ENCODE measurements around the gene ARFRP1.

The ARFRP1 gene

DNA sequence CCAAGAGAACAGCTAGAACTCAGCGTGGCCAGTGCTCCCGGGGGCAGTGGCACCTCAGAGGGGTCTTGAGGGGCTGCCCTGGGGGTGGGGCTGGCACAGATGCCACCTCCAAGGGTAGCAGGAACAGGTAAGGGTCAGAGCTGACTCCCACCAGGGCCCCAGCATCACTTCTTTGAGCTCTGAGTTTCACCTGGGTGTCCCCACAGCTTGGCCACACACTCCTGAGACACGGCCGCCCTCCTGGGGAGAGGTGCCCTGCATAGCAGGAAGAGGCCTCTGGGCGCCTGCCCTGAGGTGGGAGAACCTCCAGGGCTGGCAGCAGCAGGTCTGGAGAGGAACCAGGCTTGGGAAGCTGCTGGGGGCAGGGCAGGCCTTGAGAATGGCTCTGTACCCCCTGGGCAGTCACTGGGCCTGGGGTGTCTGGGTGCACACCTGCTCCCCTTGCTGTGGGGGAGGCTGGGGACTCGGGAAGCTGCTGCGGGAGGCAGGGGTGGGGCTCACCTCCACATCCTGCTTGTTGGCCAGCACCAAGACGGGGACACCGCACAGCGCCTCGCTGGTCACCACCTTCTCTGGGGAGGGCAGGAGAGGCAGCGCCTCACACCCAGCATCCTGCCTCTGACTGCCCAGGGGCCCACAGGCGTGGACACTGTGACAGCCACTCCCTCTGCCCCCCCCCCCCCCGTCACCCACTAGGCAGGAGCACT, 6.3 kb downstream of the ARFRP1 start:
- DNase-seq: no peak

DNA sequence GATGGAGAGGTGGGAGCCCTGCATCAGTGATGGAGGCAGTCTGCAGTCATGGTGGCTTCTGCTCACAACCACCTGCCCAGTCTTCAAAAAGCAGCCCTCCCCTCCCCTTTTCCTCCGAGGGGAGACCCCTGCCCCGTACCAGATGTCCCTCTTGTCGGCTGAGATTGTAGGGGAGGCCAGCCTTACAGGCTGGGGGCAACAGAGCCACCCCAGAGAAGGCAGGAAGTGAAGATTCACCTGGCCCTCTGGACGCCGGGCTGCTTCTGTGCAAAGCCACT, 6.8 kb downstream of the ARFRP1 start:
- DNase-seq: no peak

DNA sequence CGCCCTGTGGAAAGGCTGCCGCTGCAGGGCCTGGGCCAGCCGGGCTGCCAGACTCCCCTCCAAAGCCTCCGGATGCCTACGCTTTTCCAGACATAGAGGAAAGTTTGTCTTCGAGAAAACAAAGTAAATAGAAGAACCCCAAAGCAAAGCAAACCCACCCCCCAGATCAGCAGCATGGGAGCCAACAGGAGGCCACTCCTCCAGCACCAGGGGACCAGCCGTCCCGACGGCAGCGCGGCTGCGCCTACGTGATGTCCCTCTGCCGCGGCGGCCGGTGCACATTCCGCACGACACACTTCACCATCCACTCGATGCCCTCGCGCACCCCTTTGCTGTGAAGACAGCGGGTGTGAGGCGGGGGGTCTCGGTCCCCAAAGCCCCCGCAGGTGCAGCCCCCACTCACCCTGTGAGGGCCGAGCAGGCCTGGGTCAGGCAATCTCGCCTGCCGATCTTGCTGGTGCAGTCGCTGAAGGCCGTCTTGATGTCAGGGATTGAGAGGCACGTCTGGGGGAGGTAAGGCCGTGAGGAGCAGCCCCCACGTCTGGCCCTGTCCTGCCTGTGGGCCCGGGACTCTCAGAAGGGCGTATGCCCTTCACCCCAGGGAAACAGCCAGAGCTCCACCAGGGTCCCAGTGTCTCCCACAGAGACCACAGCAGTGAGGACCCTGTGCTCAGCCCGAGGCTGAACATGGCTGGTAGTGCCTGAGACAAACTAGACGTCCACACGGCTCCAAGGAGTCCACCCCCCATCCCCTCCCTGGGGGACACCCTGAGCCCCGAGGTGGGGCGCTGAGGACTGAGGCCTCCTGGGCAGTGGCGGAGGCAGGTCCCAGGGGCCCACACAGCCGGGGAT, 7.4 kb downstream of the ARFRP1 start:
- DNase-seq: no peak

DNA sequence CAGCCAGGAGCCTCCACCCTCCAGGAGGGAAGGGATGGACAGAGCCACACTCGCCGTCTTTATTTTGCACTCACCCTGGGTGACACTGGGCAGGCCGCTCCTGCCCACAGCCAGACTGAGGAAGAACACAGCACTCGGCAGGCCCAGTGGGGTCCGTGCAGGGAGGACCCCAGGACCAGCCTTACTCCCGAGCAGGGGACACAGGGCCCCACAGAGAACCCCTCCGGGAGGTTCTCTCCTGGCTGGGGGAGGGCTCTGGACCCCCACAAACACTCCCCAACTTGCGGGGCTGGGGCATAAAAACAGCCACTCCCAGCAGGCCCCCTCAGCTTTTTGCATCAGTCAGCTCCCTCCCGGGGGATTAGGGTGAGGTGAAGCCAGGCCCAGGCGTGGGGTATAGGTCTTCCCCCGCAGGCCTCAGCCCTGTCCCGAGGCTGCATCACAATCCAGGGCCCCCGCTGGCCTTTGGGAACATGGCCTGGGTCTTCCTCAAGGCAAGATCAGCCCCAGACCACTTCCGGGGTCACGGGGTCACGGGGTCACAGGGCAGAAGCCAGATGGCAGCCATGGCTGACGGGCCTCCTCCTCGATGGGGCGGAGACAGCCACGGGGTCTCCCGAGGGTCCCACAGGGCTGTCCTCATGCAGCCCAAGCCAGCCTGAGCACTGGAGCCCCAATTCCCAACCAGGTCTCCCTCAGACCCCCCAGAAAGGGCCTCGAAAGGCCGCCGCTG, 8.1 kb downstream of the ARFRP1 start:
- DNase-seq: no peak

DNA sequence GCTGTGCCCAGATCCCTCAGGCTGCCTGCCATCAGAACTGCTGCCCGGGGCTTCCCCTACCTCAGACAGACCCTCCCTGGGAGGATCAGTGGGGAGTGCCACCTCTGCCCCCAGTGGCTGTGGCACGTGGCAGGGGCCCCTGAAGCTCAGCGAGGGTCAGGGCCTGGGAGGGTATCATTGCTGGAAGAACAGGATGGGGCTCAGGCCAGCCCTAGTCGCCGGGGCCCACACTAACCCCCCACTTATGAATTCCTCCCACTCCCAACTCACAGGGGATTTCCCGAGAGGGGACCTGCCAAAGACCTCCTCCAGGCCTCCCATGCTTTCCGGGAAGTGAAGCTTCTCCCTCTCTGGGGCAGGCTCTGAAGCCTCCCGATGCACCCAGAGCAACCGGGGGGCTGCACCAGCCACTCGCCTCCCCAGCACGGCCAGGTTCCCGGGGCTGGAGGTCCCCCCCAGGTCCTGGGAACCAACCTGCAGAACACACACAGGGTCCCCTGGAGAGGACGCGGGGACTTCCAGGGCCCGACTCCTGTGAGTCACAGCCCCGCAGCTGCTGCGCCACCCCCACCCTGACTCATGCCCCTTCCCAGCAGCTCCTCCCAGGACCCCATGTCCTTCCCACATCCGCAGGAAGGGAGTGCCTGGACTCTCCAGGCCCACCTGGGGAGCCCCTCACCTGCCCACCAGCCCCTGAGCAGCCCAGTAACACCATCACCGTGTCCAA, 8.9 kb downstream of the ARFRP1 start:
- no peak for DNase-seq

DNA sequence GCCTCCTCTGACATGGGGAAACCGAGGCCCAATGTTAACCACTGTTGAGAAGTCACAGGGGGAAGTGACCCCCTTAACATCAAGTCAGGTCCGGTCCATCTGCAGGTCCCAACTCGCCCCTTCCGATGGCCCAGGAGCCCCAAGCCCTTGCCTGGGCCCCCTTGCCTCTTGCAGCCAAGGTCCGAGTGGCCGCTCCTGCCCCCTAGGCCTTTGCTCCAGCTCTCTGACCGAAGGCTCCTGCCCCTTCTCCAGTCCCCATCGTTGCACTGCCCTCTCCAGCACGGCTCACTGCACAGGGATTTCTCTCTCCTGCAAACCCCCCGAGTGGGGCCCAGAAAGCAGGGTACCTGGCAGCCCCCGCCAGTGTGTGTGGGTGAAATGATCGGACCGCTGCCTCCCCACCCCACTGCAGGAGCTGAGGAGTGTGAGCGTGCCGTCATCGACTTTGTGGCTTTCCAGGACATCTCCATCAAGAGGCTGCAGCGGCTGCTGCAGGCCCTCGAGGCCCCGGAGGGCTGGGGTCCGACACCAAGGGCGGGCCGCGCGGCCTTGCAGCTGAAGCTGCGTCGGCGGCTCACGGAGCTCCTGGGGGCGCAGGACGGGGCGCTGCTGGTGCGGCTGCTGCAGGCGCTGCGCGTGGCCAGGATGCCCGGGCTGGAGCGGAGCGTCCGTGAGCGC, 9.8 kb downstream of the ARFRP1 start:
- no peak for DNase-seq

DNA sequence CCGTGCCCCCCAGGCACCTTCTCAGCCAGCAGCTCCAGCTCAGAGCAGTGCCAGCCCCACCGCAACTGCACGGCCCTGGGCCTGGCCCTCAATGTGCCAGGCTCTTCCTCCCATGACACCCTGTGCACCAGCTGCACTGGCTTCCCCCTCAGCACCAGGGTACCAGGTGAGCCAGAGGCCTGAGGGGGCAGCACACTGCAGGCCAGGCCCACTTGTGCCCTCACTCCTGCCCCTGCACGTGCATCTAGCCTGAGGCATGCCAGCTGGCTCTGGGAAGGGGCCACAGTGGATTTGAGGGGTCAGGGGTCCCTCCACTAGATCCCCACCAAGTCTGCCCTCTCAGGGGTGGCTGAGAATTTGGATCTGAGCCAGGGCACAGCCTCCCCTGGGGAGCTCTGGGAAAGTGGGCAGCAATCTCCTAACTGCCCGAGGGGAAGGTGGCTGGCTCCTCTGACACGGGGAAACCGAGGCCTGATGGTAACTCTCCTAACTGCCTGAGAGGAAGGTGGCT, 10.4 kb downstream of the ARFRP1 start:
- no peak for DNase-seq

DNA sequence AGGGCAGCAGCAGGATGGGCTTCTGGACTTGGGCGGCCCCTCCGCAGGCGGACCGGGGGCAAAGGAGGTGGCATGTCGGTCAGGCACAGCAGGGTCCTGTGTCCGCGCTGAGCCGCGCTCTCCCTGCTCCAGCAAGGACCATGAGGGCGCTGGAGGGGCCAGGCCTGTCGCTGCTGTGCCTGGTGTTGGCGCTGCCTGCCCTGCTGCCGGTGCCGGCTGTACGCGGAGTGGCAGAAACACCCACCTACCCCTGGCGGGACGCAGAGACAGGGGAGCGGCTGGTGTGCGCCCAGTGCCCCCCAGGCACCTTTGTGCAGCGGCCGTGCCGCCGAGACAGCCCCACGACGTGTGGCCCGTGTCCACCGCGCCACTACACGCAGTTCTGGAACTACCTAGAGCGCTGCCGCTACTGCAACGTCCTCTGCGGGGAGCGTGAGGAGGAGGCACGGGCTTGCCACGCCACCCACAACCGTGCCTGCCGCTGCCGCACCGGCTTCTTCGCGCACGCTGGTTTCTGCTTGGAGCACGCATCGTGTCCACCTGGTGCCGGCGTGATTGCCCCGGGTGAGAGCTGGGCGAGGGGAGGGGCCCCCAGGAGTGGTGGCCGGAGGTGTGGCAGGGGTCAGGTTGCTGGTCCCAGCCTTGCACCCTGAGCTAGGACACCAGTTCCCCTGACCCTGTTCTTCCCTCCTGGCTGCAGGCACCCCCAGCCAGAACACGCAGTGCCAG, 11.0 kb downstream of the ARFRP1 start, which contains the start of gene TNFRSF6B:
TNFRSF6B (plus strand) TSS at position 25 of the 729 bp plus-strand sequence; CDS start at position 141, 116 bp downstream.
- no peak for DNase-seq

DNA sequence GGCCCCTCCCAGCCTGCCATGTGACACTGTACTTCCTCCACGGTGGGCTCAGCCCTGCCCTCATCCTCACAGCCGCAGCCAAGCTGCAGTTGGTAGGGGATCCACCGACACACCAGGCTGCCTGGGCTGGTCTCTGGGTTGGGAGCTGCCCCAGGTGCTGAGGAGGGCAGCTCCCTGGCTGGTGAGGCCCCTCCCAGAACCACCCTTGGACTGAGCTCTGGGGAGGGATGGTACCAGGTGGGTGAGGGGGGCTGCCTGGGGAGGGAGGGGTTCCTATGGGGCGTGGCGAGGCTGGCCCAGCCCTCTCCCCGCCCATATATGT, 11.5 kb downstream of the ARFRP1 start:
- DNase-seq: no peak

DNA sequence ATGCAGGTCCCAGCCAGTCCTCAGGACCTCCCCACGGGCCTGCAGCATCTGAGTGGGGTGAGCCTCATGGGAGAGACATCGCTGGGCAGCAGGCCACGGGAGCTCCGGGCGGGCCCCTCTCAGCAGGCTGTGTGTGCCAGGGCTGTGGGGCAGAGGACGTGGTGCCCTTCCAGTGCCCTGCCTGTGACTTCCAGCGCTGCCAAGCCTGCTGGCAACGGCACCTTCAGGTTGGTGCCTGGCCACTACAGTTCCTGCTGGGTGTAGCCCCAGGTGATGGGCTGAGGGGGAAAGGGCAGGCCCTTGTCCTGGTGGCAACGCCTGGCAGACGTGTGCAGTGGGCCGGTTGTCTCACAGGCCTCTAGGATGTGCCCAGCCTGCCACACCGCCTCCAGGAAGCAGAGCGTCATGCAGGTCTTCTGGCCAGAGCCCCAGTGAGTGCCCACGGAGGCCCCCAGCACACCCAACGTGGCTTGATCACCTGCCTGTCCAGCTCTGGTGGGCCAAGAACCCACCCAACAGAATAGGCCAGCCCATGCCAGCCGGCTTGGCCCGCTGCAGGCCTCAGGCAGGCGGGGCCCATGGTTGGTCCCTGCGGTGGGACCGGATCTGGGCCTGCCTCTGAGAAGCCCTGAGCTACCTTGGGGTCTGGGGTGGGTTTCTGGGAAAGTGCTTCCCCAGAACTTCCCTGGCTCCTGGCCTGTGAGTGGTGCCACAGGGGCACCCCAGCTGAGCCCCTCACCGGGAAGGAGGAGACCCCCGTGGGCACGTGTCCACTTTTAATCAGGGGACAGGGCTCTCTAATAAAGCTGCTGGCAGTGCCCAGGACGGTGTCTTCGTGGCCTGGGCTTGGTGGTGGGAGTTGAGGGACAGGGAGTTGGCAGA, 12.1 kb downstream of the ARFRP1 start:
- DNase-seq: no peak

DNA sequence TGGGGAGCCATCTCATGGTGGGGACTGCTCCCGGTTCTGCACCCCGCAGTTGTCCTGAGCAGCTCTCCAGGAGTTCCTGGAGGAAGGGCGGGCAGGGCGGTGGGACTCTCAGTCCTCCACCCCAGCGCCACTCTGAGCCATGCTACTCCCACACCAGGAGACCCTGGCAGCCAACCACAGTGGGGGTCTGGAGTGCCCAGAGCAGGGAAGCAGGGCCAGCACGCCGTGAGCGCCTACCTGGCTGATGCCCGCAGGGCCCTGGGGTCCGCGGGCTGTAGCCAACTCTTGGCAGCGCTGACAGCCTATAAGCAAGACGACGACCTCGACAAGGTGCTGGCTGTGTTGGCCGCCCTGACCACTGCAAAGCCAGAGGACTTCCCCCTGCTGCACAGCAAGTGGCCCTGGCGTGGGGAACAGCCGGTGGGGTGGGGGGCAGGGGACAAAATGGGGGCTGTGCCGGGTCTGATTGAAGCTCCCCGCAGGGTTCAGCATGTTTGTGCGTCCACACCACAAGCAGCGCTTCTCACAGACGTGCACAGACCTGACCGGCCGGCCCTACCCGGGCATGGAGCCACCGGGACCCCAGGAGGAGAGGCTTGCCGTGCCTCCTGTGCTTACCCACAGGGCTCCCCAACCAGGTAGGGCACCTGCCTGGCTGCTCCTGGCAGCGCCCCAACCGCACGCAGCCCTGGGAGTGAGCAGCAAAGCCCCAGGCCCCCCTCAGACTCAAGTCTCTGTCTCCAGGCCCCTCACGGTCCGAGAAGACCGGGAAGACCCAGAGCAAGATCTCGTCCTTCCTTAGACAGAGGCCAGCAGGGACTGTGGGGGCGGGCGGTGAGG, 13.0 kb downstream of the ARFRP1 start:
- DNase-seq: no peak

DNA sequence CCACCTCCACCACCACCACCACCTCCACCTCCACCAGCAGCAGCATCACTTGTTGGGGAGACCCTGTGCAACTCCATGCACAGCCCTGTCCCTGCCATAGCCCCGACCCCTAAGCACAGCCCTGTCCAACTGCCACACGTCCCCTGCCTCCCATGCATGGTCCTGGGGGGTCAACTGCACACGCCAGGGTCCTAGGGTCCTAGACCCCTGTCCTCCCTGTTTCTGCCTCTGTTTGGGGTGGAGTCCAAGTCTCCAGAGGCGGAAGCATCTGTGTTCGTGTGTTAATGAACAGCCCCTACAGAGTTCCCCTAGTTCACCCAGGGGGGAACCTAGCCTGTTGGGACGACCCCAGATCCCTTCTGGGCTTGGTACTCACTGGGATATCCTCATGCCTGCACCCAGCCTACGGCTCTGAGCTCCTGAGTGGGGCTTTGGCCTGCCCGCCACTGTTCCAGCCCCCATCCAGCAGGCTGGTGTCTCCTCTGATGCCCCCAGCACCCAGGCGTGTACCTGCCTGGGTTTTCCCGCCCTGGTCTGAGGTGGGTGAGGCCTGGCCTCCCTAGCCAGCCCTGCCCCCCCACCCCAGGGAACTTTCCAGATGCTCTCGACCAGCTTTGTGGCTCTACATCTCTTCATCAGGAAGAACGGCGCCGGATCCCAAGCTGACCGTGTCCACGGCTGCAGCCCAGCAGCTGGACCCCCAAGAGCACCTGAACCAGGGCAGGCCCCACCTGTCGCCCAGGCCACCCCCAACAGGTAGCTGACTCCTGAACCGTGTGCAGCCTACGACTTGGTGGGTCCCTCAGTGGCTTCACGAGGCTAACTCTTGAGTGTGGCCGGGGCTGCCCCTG, 13.8 kb downstream of the ARFRP1 start:
- no peak for DNase-seq

DNA sequence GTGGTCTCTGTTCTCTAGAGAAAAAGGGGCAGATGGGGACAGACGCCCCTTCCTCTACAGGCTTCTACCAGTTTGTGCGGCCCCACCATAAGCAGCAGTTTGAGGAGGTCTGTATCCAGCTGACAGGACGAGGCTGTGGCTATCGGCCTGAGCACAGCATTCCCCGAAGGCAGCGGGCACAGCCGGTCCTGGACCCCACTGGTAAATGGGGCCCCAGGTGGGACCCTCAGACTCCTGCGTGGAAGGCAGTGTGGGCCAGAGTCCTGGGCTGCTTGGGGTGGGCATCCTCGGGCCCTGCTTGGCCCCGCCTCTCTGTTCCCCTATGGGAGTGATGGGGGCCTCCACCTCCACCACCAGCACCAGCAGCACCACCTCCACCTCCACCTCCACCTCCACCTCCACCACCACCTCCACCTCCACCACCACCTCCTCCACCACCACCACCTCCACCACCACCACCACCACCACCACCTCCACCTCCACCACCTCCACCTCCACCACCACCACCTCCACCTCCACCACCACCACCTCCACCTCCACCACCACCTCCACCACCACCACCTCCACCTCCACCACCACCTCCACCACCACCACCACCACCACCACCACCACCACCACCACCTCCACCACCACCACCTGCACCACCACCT, 14.6 kb downstream of the ARFRP1 start:
- no peak for DNase-seq

DNA sequence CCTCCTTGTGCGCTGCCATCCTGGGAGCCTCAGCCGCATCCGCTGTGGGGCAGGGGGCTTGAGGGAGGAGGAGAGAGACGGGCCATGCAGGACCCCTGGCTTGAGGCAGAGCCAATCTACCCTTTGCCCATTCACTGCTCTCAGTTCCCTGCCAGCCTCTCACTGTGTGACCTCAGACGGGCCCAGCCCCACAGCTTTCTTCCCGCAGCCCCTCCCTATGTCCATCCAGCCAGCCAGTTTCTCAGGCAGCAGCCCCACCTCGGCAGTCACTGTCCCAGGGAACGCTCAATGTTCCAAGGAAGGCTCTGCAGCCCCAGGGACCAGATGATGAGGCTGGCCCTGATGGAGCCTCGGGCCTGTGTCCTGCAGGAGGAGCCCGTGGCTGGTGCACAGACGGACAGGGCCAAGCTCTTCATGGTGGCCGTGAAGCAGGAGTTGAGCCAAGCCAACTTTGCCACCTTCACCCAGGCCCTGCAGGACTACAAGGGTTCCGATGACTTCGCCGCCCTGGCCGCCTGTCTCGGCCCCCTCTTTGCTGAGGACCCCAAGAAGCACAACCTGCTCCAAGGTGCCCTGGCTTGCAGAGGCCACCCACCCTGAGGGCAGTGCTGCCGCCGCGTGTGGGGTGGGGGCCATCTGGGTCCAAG, 15.2 kb downstream of the ARFRP1 start:
- DNase-seq: no peak

DNA sequence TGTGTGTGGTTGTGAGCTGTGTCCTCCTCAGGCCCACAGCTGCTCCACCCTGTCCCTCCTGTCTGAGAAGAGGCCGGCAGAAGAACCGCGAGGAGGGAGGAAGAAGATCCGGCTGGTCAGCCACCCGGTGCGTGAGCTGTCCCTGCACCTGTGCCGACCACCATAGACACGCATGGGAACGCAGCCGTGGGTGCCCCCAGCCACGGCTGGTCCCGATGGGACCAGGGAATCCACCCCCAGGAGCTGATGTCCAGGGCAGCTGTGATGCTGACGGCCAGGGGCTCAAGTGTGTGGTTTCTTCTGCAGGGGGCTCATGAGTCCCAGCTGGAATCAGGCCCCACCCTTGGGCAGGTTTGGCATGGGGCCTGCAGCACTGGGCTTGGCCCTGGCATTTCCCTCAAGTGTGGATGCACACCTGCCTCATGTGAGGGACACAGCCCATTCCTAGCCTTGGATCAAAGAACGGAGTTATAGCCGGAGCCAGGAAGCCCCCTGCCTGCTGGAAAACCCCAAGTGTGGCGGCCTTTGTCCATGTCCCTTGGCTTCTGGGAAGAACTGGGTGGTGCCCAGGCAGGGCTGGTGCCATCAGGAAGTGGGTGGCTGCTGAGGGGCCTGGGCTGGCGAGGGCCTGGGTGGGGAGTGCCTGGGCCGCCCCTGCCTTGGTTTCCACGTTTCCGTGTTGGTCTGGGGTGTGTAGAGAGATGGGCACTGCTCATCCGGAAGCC, 15.9 kb downstream of the ARFRP1 start:
- DNase-seq: no peak

DNA sequence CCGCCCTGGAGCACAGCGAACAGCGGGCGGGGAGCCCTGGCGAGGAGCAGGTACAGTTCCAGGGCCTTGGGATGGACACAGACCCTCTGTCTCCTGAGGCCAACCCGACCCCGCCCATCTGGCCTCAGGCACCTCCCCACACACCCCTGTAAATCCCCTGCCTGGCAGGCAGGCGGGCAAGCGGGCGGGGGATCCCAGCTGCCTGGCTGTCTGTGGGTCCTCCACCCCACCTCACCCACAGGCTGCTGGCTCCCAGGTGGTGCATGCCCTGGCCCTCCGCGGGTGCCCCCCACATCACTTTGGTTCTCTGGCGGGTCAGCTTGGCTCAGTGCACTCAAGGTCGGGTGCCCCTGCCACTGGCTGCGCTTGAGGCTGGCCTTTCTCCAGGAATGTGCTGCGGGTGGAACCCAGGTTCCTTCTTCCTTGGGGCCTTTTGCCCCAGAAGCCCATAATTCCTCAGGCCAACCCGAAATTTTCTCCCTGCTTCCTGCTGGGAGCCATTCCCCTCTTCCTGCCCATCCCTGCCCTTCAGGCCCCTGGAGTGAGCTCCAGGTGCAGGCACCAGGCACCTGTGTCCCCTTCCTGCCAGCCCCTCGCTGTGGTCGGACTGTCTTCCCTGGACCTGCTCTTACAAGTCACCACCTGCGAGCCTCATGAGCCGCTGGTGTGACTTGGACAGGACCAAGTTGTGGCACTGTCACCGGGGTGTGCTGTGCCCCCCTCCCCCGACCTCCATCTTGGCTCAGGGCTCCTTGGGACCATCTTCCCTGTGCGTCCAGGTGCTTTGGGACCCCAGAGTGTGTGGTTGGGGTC, 16.7 kb downstream of the ARFRP1 start:
- DNase-seq: no peak
